ENCODE measurements around the gene EAPP.
"Not testable (repeated sequence)": the region's sequence is repeated elsewhere in the genome, so short reads cannot be mapped to it uniquely, and the experiment has no call there.

The EAPP gene

DNA sequence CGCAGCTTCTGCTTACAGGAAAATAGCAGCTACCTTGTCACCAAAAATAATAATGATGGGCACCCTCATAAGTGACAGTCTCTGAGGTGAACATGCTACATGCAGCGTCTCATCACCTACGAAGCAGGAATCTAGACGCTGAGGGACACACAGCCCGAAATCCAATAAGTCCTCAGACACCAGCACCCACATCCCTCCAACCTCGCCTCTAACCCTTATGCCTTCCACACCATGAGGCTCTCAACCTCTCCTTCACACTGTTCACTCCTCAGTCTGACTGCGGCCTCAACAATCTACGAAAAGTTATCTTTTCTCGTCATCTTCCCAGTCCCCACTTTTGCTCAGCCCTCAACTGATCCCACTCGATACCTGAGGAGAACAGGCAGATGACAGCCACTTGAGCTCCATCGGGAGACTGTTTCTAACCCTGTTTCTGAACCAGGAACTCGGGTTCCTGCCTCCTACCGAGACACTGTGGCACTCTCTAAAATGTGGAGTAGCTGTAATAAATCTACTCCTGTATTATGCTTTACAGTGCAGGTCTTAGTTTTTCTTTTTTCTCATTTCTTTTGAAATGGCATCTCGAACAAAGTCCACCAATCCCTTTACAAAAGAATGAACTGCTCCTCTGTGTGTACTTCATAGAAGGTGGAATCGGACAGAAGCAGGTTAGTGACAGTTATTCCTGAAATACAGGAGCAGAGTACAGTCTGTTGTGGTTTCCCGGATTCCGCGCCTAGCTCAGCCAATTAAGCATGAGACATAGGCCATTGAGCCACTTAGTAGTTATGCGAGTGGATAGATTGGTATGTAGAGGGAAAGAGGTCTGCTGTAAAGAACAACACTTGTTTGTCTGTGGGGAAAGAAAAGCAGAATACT, 919 bp upstream of the EAPP start:
- Histone ChIP-seq H3K4me3 (peak overlapping the region; percentile 77 to 96 (median 90)), H3K27ac (peak overlapping the region; percentile 51 to 99 (median 94))

DNA sequence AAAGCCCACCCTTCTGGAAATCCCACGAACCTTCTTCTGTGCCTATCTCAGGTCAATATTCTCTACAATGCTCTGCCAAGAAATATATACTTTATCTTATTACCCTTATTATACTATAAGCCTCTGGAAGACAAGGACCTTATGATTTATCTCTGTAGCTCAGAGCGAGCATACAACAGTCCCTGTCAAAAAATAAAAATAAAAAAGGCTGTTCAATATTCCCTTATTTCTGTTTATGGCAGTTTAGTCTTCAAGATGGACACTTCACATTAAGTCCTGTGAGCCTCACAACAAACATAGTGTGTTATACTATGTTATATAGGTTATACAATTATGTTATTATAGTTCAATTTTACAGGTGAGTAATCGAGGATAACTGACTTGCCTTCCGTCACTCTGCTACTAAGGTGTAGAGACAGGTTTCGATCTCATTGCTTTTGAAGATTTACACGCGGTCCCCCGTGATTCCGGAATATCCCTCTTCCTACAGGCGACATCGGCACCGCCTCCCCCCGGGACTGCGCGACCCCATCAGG, 562 bp downstream of the EAPP start:
- H3K4me3 ChIP-seq: peak overlapping the region; percentile 77 to 96 (median 90)
- peak overlapping the region; percentile 79 to 99 (median 94) for H3K27ac ChIP-seq

DNA sequence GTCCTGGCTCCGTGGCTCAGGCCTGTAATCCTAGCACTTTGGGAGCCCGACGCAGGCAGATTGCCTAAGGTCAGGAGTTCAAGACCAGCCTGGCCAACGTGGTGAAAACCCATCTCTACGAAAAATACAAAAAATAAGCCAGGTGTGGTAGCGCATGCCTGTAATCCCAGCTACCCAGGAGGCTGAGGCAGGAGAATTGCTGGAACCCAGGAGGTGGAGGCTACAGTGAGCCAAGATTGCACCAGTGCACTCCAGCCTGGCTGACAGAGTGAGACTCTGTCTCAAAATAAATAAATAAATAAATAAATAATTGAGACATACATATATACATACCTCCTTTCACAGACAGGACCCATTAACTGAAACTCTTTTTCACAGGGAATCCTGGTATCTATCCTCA, 1.4 kb downstream of the EAPP start:
- H3K27ac ChIP-seq: peak overlapping the region in 5 of 21 experiments; percentile 39 to 99 (median 94)
- H3K4me3 ChIP-seq: peak overlapping the region in 3 of 7 experiments; percentile 93 to 96 (median 93)

DNA sequence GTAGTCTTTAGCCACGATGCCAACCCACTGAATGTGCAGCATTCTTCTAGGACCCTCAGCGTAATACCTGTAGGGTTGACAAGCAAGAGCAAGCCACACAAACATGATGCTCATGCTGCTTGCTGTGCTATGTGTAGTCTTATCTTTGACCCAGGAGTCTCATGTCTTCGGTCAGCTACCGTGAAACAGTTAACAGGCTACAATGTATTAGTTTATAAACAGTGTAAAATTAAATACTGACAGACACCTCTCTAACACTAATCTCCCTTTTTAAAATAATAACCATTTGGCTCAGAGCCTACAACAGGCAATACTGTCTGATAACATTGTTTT, 1.9 kb downstream of the EAPP start:
- Histone ChIP-seq H3K27ac (peak overlapping the region in 2 of 21 experiments; percentile 39 to 49), H3K4me3 (no peak overlapping the region)

DNA sequence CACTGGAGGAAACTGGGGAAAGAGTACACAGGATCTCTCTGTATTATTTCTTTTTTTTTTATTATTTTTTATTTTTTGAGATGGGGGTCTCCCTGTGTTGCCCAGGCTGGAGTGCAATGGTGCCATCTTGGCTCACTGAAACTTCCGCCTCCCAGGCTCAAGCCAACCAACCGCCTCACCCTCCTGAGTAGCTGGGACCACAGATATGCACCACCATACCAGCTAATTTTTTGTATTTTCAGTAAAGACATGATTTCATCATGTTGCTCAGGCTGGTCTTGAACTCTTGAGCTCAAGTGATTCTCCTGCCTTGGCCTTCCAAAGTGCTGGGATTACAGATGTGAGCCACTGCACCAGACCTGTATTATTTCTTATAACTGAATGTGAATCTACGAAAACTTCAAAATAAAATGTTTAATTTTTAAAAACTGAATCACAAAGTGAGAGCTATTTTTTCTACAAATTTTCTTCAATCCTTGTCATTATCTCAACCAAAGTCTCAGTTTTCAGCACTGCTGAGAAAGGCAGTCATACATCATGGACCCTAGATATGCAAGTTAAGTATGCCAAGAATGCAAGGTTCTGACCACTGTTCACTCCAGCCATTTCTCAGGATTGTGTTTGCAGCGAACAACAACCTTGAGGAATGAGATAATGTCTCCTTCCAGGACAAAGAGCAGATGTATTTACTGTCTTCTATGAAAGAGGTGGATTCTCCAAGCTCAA, 2.4 kb downstream of the EAPP start:
- peak overlapping the region in 1 of 21 experiments; percentile 49 for H3K27ac ChIP-seq
- H3K4me3 ChIP-seq: no peak overlapping the region

DNA sequence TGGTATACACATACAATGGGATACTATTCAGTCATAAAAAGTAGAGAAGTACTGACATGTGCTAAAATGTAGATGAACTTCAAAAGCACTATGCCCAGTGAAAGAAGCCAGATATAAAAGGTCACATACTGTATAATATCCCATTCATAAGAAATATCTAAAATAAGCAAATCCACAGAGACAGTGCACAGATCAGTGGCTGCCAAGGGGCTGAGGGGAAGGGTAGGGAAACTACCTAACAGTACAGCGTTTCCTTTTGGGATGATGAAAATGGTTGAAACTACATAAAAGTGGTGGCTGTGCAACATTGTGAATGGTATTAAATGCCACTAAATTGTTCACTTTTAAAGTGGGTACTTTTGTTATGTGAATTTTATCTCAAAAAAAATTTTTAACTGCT, 11.9 kb downstream of the EAPP start:
- Histone ChIP-seq H3K27ac (no peak overlapping the region), H3K4me3 (no peak overlapping the region)

DNA sequence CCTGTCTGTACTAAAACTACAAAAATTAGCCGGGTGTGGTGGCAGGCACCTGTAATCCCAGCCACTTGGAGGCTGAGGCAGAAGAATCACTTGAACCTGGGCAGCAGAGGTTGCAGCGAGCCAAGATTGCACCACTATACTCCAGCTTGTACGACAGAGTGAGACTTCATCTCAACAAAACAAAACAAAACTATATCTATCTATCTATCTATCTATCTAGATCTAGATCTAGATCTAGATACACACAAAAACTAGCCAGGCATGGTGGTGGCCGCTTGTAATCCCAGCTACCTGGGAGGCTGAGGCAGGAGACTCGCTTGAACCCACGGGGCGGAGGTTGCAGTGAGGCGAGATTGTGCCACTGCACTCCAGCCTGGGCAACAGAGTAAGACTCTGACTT, 15.3 kb downstream of the EAPP start:
- not testable (repeated sequence) for H3K4me3 ChIP-seq
- peak overlapping the region in 1 of 21 experiments; percentile 17 for H3K27ac ChIP-seq

DNA sequence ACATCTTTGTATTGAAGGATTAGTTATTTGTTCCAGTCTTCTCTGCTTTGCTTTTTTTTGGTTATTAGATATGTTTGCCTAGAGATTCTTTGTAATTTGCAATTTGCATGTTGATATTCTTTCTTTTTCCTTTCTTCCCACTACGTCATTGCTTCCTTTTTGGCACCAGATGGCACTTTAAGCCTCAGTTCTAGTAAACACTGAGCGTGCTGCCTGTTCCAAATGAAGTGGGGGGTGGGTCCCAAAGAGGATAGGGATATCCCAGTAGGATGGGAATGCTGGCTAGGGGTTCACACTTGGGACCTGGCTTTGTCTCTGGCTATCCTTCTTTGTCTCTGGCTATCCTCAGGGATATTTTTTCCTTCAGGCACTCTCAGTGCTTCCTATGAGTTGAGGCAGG, 17.0 kb downstream of the EAPP start:
- Histone ChIP-seq H3K27ac (no peak overlapping the region), H3K4me3 (no peak overlapping the region)

DNA sequence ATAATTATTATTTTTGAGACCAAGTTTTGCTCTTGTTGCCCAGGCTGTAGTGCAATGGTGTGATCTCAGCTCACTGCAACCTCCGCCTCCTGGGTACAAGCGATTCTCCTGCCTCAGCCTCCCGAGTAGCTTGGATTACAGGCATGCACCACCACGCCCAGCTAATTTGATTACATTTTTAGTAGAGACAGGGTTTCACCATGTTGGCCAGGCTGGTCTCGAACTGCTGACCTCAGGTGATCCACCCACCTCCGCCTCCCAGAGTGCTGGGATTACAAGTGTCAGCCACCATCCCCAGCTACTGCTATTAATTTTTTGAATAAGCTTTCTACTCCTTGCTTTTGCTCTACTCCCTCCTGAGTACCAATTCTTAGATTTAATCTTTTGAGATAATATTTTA, 18.4 kb downstream of the EAPP start:
- H3K27ac ChIP-seq, H3K4me3 ChIP-seq: not testable (repeated sequence)

DNA sequence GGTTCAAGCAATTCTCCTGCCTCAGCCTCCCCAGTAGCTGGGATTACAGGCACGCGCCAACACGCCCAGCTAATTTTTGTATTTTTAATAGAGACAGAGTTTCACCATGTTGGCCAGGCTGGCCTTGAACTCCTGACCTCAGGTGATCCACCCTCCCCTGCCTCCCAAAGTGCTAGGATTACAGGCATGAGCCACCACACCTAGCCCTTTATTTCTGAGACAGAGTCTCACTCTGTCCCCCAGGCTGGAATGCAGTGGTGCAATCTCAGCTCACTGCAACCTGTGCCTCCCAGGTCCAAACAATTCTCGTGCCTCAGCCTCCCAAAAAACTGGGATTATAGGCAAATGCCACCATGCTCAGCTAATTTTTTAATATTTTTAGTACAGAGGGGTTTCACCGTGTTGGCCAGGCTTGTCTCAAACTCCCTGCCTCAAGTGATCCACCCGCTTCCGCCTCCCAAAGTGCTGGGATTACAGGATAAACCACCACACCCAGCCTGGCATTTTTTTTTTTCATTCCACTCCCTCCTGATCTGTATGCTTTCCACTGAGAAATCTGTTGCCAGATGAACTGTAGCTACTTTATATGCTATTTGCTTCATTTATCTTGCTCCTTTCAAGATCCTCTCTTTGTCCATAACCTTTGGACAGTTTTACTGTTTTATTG, 19.1 kb downstream of the EAPP start:
- peak overlapping the region in 1 of 21 experiments; percentile 31 for H3K27ac ChIP-seq
- H3K4me3 ChIP-seq: not testable (repeated sequence)

DNA sequence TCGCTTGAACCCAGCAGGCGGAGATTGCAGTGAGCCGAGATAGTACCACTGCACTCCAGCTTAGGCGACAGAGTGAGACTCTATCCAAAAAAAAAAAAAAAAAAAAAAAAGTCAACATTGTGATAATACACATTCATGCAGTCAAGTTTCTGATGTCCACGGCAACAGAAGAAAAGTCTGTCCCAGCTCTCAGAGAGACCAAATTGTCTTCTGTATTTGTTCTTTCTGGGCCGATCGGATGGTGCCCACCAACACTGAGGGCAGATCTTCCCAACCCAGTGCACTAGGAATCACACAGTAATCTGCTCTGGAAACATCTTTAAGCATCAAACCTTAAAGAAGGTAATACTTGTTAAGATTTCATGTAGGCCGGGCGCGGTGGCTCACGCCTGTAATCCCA, 31.6 kb downstream of the EAPP start:
- Histone ChIP-seq H3K4me3 (no peak overlapping the region), H3K27ac (no peak overlapping the region)

DNA sequence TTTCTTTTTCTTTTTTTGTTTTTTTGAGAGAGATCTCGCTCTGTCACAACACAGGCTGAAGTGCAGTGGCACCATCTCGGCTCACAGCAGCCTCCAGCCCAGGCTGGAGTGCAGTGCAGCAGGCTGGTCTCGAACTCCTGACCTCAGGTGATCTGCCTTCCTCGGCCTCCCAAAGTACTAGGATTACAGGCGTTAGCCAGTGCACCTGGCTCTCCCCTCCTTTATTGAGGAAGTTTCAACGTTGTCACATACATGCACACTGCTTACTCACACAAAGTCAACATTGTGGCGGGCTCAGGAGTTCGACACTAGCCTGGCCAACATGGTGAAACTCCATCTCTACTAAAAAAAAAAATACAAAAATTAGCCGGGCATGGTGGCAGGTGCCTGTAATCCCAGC, 32.0 kb downstream of the EAPP start:
- Histone ChIP-seq H3K27ac (no peak overlapping the region), H3K4me3 (no peak overlapping the region)

DNA sequence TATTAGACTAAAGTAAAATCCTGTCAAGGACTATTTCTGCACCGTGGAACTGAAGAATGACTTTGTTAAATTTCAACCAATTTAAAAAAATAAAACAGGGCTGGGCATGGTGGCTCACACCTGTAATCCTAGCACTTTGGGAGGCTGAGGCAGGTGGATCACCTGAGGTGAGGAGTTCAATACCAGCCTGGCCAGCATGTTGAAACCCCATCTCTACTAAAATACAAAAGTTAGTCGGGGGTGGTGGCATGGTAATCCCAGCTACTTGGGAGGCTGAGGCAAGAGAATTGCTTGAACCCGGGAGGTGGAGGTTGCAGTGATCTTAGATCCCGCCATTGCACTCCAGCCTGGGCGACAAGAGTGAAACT, 34.4 kb downstream of the EAPP start:
- H3K4me3 ChIP-seq, H3K27ac ChIP-seq: not testable (repeated sequence)

DNA sequence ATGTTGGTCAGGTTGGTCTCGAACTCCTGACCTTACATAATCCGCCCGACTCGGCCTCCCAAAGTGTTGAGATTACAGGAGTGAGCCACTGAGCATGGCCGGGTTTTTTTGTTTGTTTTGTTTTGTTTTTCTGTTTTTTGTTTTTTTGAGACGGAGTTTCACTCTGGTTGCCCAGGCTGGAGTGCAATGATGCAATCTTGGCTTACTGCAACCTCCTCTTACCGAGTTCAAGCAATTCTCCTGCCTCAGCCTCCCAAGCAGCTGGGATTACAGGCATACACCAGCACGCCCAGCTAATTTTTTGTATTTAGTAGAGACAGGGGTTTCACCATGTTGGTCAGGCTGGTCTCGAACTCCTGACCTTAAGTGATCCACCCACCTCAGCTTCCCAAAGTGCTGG, 35.5 kb downstream of the EAPP start:
- H3K4me3 ChIP-seq, H3K27ac ChIP-seq: not testable (repeated sequence)

DNA sequence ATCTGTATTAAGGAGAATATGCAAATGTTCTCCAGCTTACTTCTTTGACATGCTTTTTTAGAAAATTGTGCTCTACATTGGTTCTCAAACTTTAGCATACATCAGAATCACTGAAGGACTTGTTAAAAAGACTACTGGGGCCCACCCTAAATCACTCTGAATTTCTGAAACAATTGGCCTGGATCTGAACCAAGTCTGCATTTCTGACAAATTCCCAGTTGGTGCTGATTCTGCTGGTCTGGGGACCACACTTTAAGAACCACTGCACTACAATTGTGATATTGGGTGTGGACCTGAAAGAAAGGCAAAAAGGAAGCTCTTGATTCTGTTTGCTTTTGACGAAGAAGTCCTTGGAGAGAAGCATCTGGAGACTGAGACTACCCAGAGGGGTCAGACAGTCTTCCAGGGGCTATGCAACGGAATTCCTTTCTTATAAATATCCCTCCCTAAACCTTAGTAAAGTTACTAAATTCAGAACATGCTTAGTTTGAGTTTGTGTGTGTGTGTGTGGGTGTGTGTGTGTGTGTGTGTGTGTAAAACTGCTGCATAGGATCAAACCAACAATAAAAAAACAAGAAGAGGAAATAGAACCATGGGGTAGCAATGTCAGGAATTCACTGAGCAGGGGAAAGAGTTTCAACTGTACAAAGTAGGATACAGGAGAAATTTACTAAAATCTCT, 36.8 kb downstream of the EAPP start:
- H3K4me3 ChIP-seq: no peak overlapping the region
- H3K27ac ChIP-seq: peak overlapping the region in 1 of 21 experiments; percentile 35

DNA sequence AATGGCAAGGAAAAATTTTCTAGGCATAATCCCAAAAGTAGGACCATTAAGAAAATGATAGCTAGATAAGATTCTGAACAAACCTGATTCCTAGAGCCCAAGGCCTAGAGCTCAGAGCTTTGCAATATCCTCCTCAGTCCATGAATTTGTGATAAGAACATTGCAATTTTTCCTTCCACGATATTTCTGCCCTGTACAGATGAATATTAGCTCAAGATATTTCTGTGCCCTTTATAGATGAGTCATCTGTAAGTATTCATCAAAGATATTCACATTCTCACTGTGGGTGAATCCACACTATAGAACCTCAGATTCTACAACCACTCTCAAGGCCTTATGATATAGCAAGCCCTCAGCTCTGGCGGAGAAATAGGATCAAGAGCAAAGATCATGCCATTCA, 37.5 kb downstream of the EAPP start:
- H3K4me3 ChIP-seq: no peak overlapping the region
- peak overlapping the region in 1 of 21 experiments; percentile 35 for H3K27ac ChIP-seq

DNA sequence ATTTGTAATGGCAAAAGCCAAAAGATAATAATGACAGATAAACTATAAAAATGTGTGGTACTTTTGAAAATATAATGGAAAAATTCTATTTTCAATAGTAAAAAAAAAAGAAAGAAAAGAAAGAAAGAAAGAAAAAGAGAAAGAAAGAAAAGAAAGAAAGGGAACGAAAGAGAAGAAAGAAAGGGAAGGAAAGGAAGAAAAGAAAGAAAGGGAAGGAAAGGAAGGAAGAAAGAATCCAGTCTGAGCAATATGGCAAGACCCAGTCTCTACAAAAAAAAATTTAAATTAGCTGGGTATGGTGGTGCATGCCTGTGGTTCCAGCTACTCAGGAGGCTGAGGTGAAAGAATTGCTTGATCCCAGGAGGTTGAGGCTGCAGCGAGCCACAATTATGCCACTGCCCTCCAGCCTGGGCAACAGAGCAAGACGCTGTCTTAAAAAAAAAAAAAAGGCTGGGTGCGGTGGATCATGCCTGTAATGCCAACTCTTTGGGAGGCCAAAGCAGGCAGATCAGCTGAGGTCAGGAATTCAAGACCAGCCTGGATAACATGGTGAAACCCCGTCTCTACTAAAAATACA, 38.4 kb downstream of the EAPP start:
- no peak overlapping the region for H3K27ac ChIP-seq
- no peak overlapping the region for H3K4me3 ChIP-seq

DNA sequence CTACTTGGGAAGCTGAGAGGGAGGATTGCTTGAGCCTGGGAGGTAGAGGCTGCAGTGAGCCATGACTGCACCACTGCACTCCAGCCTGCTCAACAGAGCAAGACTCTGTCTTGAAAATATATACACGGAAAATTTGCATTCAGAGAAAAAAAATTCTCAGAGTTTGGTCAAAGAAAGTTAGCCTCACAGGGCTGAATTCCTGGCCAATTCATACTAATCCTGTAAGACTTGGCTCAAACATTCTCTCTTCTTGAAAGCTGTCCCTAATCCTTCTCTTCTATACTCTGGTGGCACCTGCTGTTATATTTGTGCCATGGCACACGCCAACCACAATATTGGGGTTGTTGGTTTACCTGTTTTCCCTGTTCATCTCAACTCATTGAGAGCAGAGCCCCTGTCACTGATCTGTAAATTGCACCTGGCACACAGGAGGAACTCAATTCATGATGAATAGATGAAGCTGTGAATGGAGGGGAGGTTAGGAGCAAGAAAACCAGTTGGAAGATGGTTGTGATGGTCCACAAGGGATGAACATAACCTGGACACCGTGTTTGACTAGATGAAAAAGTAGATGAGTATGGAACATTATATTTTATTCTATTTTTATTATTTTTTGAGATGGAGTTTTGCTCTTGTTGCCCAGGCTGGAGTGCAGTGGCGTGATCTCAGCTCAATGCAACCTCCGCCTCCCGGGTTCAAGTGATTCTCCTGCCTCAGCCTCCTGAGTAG, 40.7 kb downstream of the EAPP start:
- H3K4me3 ChIP-seq: no peak overlapping the region
- H3K27ac ChIP-seq: peak overlapping the region in 4 of 21 experiments; percentile 75 to 90 (median 86)
